Hypothalamus (tissue), 51 donors: ENCODE measurements around the gene NME9.

Experiments used
- DNase-seq, 51 donors: peaks; one replicate each; lab custom pipeline; 2025; lab: John Stamatoyannopoulos, UW

Gene NME9

DNA sequence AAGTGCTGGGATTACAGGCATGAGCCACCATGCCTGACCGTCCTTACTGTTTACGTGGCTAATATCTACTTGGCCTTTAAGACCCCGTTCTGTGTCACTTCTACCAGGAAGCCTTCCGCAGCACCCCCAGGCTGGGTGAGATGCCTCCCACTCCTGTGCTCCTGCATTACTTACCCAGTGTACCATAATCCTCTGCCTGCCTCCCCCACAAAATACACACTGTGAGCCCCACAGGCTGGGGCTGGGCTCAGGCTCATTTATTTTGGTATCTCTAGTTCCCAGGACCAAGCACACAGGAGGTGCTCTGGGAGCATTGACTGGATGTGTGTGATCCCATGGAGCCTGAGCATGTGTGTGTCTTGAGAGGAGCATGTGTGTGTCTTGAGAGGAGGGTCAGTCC, 33.7 kb upstream of the NME9 start:
- DNase-seq: no peak

DNA sequence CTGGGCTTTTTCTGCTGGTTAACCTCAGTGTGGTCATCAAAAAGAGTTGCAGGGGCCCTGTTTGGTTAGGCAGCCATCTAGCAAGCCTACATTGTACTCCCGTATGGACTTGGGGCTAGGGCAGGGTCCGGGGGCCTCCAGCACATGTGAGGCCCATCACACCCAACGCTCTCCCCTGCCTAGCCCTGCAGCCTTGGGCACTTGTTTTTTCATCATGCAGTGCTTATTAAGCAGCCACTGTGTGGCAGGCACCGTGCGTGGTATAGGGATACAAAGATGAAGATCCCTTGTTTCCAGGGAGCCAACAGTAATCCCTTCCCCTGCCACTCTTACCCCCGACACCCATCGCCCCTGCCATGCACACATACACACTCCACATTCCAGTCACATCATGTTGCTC, 32.9 kb upstream of the NME9 start:
- peak in 5 of 51 donors; percentile 18 to 67 (median 22) for DNase-seq

DNA sequence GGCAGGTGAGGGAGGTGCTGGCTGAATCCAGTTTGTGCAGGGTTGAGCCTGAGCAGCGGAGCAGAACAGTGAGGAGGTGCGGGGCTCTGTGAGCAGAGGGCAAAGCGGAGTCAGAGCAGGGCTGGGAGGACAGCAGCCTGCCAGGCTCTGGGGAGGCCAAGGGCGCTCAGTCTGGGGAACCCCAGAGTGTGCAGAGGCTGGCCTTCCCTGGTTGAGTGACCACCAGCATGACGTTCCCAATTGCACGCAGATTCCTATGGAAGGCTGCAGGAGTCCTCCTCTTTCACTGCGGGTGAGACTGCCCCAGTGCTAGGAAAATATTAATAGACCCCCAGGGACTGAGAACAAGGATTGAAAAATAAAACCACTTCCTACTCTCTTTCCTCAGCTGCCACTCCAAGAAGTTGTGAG, 31.9 kb upstream of the NME9 start:
- DNase-seq: no peak

DNA sequence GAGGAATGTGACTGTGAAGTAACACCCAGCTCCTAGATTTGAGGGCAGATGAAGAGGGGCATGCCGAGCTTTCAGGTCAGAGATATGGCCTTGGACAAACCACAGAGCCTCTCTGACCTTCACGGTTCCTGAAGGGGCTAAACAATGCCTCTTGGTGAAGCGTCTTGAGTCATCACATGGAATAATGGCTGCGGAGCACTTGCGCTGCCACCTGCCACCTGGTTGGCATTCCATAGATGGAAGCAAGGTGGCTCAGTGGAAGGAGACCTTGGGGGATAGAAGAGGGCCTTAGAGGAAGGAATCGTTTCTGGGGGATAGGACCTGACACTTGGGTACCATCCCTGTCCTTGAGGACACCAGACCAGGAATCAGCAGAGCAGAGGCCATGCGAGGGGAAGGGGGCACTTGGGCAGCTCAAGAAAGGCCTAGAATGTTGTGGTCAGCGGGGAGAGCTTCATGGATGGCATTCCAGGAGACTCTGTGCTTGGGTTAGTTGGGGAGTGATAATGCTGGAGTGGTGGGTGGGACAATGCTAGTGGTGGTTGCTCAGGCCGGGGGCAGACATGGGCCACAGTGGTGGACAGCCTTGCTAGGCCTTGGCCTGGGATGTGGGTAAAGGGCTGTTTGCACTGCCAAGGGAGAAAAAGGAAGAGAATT, 31.3 kb upstream of the NME9 start:
- DNase-seq: no peak

- no peak for DNase-seq
Measured at GRCh38 chr3:138359919-138360868, 30.5 kb upstream of the NME9 start.

DNA sequence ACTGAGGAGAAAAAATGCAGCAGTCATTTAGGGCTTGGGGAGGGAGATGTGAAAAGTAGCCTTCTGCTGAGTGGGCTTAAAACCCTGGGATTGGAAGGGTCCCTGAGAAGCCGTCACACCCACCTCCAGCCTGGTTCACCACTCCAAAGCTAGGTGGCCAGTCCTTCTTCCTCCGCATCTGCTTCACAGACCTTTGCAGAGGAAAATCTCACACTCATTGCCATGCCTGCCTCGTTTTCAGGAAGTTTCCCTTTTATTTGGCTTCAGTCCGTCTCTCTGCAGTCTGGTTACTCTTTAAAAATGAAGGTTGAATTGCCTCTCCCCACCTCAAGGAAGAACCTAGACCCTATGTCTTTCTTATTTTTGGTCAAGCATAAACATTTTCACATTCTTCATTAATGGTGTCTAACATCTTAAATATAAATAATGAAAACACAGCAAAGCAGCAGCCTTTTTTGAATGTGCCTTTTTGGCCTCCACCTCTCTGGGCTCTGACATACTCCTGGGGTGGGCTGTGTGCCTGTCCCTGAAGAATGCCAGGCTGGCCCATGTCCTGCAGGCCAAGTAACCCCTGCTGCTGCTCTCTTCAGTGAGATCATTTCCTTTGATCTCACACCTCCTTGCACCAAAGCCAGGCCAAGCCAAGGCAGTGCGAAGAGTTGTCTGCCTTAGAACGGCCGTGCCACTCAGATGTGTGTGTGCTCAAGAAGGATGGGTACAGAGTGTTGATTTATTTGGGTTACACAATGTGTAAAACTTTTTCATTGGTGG, 29.7 kb upstream of the NME9 start:
- DNase-seq: peak in 6 of 51 donors; percentile 16 to 67 (median 20)

DNA sequence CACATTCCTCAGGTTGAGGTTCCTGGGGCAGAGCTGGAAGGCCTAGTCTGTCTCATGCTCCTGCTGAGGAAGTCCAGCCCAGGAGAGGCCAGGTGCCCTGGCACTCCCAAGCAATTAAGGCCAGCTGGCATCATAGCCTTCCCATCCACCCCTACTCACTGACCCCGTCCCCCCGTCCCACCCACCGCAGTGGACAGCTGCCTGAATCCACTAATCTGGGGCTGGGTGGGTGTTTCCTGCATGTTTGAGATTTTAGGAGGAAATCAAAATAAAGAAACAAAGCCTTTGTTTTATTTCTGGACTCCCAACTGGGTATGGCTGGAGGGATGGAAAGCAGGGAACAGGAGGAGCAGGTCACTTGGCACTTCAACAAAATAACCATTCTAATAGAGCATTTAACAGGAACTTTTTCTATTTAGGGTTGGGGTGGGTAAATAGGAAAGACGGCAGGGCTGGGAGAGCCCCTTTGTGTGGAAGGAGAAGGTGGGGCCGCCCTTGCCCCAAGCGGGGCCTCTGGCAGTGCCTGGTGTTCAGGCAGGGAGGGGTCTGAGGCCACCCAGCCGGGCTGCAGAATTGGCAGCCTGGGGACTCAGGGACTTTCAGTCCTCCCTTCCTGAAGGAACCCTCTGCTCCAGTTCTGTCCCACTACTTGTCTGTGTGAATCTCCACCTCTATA, 27.2 kb upstream of the NME9 start:
- peak in 22 of 51 donors; percentile 16 to 78 (median 39) for DNase-seq

GRCh38 chr3:138355071-138355470, 25.4 kb upstream of the NME9 start:
- no peak for DNase-seq

- DNase-seq: no peak
Measured at GRCh38 chr3:138354376-138354775, 24.7 kb upstream of the NME9 start.

DNA sequence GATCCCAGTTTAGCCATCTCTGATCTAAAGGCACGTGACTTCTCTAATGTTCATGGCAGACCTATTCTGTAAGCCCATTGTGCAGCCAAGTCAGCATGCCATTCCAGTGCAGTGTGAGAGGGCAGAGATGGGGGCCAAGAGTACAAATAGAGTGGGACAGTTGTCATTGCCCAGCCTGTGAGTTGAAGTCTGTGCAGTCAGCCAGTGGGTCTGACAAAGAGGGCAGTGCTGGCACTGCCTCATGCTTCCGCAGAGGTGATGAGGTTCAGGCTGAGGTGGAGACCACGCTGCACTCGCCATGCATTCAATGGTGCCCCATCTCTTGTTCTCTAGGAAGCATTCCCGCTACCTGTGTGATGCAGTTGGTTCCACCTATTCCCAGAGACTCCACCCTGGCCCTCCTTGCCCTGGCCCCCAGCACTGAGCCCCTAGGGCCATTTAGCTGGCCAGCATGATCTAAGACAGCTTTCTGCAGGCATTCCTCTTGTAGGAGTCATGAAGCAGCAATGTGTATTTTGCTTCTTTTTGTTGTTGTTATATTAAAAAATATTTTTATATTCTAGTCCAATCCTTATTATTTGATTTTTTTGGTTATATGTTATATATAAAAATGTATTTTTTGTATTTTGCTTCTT, 22.4 kb upstream of the NME9 start:
- DNase-seq: no peak

DNA sequence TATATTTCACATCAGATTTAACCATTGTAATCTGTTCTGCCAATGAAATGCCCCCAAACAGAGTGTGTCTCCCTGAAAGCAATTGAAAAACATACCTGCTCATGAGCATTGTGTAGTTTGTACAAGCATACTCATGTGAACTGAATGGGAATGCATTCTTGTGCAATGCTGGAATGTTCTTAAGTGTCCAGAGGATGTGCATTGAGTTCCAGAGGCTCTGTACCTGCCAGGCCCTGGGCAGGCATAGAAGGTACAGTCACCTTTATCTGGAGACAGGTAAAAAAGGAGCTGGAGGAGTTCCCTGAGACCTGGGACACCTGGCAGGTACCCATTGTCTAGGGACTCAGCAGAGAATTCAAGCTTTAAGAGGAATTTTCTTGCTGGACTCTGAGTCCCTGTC, 21.5 kb upstream of the NME9 start:
- no peak for DNase-seq

DNA sequence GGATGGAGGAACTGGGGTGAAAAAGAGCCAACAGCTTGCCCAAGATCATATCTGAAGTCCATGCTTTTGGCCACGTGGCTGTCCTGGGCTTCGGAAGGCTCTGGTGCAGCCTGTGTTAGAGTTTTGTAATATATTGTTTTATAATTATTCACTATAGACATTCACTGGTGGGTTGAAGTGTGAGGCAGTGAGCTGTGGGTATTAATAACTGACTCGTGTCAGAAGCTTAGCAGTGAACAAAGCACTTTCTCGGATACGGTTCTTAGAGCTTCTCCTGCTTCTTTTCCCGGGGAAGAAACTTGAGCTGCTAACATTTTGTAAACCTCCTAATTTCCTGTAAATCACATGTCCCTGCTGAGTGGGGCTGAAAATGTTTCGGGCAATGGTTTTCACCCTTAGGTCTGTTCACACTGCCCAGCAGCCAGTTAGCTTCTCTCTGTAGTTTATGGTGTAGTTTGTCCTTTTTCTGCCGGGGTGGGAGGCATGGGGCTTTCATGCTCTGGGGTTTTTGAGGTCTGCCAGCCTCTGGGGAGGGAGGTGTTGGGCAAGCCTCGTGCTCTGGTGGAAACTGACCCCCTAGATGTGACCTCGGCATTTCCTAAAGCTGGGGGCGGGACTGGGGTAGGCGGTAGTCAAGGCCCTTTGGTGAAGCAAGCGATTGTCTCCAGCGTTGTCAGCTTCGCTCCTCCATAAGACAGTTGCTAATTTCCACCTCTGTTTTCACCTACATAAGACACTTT, 20.4 kb upstream of the NME9 start:
- DNase-seq: peak in 2 of 51 donors; percentile 28 to 70

DNA sequence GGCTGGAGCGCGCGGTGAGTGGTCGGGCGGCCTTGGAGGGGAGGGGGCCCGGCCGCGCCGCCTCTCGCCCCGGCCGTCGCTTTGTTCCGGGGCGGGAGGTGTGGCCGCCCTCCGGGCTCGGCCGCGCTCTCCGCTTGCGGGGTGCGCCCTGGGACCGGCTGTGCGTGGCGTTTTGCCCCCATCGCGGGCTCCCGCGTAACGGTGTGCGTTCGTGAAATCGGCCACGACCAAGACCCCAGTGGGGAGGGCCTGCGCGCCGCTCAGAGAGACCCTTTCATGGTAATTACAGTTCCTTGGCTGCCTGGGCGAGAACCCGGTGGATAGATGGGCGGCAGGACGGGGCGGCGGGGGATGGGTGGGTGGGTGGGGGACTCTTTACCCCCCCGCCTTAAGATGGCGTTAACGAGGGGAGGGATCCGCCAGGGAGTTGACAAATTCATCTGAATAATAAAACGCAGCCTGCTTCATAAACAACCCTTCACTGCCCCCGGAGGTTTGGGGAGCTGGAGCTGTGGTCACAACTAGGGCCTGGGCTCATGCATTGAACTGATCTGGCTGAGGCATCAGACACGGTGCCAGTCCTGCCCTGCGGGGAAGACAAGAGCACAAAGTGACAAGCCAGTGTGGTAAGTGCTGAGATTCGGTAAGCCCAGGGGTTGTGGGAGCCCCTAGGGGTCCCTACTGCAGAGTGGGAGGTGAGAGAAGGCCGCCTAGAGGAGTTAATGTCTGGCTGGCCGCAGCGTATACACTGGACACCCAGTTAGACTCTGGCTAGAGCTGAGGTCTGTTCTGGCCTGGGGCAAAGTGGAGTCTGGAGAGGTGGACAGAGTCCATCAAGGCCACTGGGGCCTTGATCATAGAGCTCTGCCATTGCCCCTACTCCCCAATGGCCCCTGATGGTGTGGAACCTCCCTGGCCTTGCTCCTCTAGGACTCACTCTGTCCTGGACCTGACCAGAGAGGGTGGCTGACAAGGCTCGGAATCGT, 19.4 kb upstream of the NME9 start:
- peak in 17 of 51 donors; percentile 22 to 70 (median 52) for DNase-seq

GRCh38 chr3:138347960-138348753, 18.5 kb upstream of the NME9 start, which contains the start of gene MRAS:
MRAS (plus strand) TSS chr3:138348579; CDS start chr3:138372884, 24,305 bp downstream.
- DNase-seq: peak in 49 of 51 donors; percentile 36 to 86 (median 70)

- no peak for DNase-seq
Measured at GRCh38 chr3:138344754-138345153, 15.1 kb upstream of the NME9 start.

- DNase-seq: no peak
Measured at GRCh38 chr3:138340511-138340910, 10.9 kb upstream of the NME9 start.

DNA sequence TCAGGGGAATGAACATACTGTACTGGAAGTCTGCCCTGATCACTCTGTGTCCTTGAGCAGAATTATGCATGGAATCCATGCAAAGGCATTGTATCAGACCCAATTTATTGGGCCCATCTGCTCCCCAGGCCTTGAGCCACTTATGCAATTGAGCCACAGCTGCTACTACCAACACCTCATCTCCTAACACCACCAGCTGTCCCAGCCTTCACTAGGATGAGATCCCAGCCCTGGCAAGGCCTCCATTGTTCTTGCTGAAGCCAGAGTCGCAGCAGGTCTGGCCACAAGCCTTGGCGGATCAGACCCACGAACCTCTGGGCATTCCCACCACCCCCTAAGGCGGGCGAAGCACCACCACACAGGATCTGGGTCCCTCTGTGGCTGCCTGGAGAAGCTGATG, 9.2 kb upstream of the NME9 start:
- DNase-seq: no peak
